ENCODE results near the gene SLC25A34.

GRCh38 chr1:15736892-15737261, 819 bp downstream of the SLC25A34 start:
- TF ChIP-seq REST (IDR thresholded peaks at IDR 0.05; ENCODE audit: low read depth) (no peak), CTCF (IDR thresholded peaks at IDR 0.05 in 2 of 3, conservative IDR thresholded peaks at IDR 0.05 in 1 of 3; ENCODE audit: borderline replicate concordance in 1 of 3, insufficient read depth in 1 of 3, low read depth in 2 of 3, low read length in 2 of 3) (no peak), POLR2AphosphoS5 (IDR thresholded peaks at IDR 0.05; ENCODE audit: low read depth, low read length) (no peak), SRF (IDR thresholded peaks at IDR 0.05; ENCODE audit: low read depth) (no peak), RAD21 (IDR thresholded peaks at IDR 0.05; ENCODE audit: low read depth) (no peak), POLR2A (IDR thresholded peaks at IDR 0.05; ENCODE audit: borderline replicate concordance, extremely low read depth, insufficient read depth, insufficient read length) (no peak), ZBTB33 (IDR thresholded peaks at IDR 0.05; ENCODE audit: extremely low read depth, insufficient replicate concordance, low read length) (no peak), EGR1 (IDR thresholded peaks at IDR 0.05; ENCODE audit: low read depth) (no peak), EZH2phosphoT487 (IDR thresholded peaks at IDR 0.05; ENCODE audit: borderline replicate concordance) (no peak), CEBPB (IDR thresholded peaks at IDR 0.05; ENCODE audit: low read depth) (no peak), ZNF274 (IDR thresholded peaks at IDR 0.05; ENCODE audit: low read depth, low read length) (no peak), SP1 (IDR thresholded peaks at IDR 0.05; ENCODE audit: low read depth) (no peak), FOSL1 (IDR thresholded peaks at IDR 0.05; ENCODE audit: low read depth) (no peak)

Data from HCT116 (cell line).